Measurements from ENCODE around the gene ME3.

Gene ME3

DNA sequence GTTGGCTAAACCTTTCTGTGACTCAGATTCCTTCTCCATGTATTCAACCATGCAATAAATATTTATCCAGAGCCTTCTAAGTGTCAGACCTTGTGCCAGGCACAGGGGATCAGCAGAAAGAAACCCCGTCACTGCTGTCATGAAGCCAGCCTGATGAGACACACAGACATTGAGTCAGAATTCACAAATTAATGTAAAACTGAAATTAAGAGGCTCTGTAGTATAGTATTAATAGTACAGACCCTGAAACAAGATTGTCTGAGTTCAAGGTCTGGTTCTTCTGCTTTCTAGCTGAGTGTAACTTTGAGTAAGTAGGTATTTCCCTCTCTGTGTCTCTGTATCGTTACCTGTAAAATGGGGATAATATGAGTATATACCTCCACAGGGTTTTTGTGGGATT lies 46.9 kb downstream of the ME3 start:
- TF ChIP-seq FOXP2 (optimal IDR thresholded peaks at IDR 0.05; ENCODE audit: borderline replicate concordance, extremely low read depth, extremely low read length, insufficient read depth), result no peak

- no peak for TF ChIP-seq FOXP2 (optimal IDR thresholded peaks at IDR 0.05; ENCODE audit: borderline replicate concordance, extremely low read depth, extremely low read length, insufficient read depth)
- no peak for TF ChIP-seq POLR2AphosphoS5 (IDR thresholded peaks at IDR 0.05; ENCODE audit: low read depth, low read length)
- TF ChIP-seq, protein P1, sequence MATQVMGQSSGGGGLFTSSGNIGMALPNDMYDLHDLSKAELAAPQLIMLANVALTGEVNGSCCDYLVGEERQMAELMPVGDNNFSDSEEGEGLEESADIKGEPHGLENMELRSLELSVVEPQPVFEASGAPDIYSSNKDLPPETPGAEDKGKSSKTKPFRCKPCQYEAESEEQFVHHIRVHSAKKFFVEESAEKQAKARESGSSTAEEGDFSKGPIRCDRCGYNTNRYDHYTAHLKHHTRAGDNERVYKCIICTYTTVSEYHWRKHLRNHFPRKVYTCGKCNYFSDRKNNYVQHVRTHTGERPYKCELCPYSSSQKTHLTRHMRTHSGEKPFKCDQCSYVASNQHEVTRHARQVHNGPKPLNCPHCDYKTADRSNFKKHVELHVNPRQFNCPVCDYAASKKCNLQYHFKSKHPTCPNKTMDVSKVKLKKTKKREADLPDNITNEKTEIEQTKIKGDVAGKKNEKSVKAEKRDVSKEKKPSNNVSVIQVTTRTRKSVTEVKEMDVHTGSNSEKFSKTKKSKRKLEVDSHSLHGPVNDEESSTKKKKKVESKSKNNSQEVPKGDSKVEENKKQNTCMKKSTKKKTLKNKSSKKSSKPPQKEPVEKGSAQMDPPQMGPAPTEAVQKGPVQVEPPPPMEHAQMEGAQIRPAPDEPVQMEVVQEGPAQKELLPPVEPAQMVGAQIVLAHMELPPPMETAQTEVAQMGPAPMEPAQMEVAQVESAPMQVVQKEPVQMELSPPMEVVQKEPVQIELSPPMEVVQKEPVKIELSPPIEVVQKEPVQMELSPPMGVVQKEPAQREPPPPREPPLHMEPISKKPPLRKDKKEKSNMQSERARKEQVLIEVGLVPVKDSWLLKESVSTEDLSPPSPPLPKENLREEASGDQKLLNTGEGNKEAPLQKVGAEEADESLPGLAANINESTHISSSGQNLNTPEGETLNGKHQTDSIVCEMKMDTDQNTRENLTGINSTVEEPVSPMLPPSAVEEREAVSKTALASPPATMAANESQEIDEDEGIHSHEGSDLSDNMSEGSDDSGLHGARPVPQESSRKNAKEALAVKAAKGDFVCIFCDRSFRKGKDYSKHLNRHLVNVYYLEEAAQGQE (IDR thresholded peaks at IDR 0.05; ENCODE audit: insufficient read depth in 1 of 2, low read depth in 2 of 2, low read length in 2 of 2), result no peak
These were observed 48.0 kb downstream of the ME3 start for GRCh38 chr11:86624366-86624765.

- TF ChIP-seq, protein P1 (IDR thresholded peaks at IDR 0.05; ENCODE audit: insufficient read depth in 1 of 2, low read depth in 2 of 2, low read length in 2 of 2), result no peak
- TF ChIP-seq SIN3A (IDR thresholded peaks at IDR 0.05; ENCODE audit: borderline replicate concordance, insufficient read depth, low read length), result no peak
- TF ChIP-seq TAF1 (IDR thresholded peaks at IDR 0.05; ENCODE audit: borderline replicate concordance, insufficient read depth, low read length), result no peak
- TF ChIP-seq FOXP2 (optimal IDR thresholded peaks at IDR 0.05; ENCODE audit: borderline replicate concordance, extremely low read depth, extremely low read length, insufficient read depth), result no peak
- no peak for TF ChIP-seq POLR2AphosphoS5 (IDR thresholded peaks at IDR 0.05; ENCODE audit: low read depth, low read length)
These were observed 48.7 kb downstream of the ME3 start for GRCh38 chr11:86623736-86624135.

- TF ChIP-seq SIN3A (IDR thresholded peaks at IDR 0.05; ENCODE audit: borderline replicate concordance, insufficient read depth, low read length), result no peak
- TF ChIP-seq, protein P1 (IDR thresholded peaks at IDR 0.05; ENCODE audit: insufficient read depth in 1 of 2, low read depth in 2 of 2, low read length in 2 of 2), result no peak
- no peak for TF ChIP-seq TAF1 (IDR thresholded peaks at IDR 0.05; ENCODE audit: borderline replicate concordance, insufficient read depth, low read length)
- TF ChIP-seq FOXP2 (optimal IDR thresholded peaks at IDR 0.05; ENCODE audit: borderline replicate concordance, extremely low read depth, extremely low read length, insufficient read depth), result no peak
- TF ChIP-seq POLR2AphosphoS5 (IDR thresholded peaks at IDR 0.05; ENCODE audit: low read depth, low read length), result no peak
These were observed 49.3 kb downstream of the ME3 start for GRCh38 chr11:86623041-86623621.

GRCh38 chr11:86621854-86622253 lies 50.6 kb downstream of the ME3 start:
- TF ChIP-seq SIN3A (IDR thresholded peaks at IDR 0.05; ENCODE audit: borderline replicate concordance, insufficient read depth, low read length) (no peak), TAF1 (IDR thresholded peaks at IDR 0.05; ENCODE audit: borderline replicate concordance, insufficient read depth, low read length) (no peak), FOXP2 (optimal IDR thresholded peaks at IDR 0.05; ENCODE audit: borderline replicate concordance, extremely low read depth, extremely low read length, insufficient read depth) (no peak), POLR2AphosphoS5 (IDR thresholded peaks at IDR 0.05; ENCODE audit: low read depth, low read length) (no peak)
- TF ChIP-seq, protein P1 (IDR thresholded peaks at IDR 0.05; ENCODE audit: insufficient read depth in 1 of 2, low read depth in 2 of 2, low read length in 2 of 2), result no peak

All from PFSK-1 (cell line).